HG03196 (cell line): Measurements from ENCODE around the gene OR3A1.
"Not testable (repeated sequence)": the region's sequence is repeated elsewhere in the genome, so short reads cannot be mapped to it uniquely, and the experiment has no call there.

ENCODE experiments used
- ATAC-seq: cut with Tn5 transposase; IDR thresholded peaks from one replicate; pipeline ENCODE4 v1.9.1; 2021; ENCODE audit not compliant: unreplicated experiment

OR3A1 gene

GRCh38 chr17:3298260-3298659 lies at the start of gene OR3A1:
OR3A1 (minus strand) TSS chr17:3298360; CDS start chr17:3292582, 5,778 bp downstream.
- ATAC-seq: no peak

- not testable (repeated sequence) for ATAC-seq
Measured at GRCh38 chr17:3342782-3343181, 44.6 kb upstream of the OR3A1 start.

GRCh38 chr17:3335876-3336275 lies 37.7 kb upstream of the OR3A1 start:
- no peak for ATAC-seq

GRCh38 chr17:3318336-3318735 lies 20.2 kb upstream of the OR3A1 start:
- ATAC-seq: no peak

GRCh38 chr17:3316836-3317235 lies 18.7 kb upstream of the OR3A1 start:
- ATAC-seq: no peak

GRCh38 chr17:3308603-3309002 lies 10.4 kb upstream of the OR3A1 start:
- ATAC-seq: no peak

DNA sequence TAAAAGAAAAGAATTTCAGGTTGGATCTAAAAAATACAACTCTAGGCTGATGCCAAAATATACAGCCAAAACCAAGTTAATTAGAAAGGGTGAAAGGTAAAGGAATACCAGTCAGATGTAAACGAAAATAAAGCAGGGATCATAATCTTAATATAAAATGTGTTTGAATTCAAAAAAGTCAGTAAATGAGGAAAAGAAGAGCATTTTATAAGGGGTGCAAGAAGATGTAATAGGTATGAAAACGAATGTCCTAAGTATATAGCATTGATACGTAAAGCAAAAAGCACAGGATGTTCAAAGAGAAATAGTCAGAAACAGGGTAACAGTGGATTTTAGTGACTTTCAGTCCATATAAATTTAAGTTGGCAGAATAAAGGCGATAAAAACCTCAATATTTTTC lies 2.5 kb downstream of the OR3A1 start:
- no peak for ATAC-seq

- ATAC-seq: not testable (repeated sequence)
Measured at GRCh38 chr17:3293548-3293947, 4.6 kb downstream of the OR3A1 start.

DNA sequence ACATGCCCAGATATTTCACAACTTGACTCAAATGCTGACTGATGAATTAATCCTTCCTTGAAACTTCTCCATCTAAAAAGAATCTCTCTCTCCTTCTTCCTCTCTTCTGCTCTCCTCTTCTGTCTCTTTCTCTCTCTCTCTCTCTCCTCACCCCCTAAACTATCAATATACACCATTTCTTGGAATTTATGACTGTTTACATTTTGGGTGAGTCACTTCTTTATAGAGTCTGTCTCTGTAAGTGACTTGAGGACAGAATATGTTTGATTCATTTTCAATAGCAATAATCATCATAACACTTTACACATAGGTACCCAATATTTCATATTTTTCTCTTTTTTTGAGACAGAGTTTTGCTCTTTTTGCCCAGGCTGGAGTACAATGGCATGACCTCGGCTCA lies 15.3 kb downstream of the OR3A1 start:
- no peak for ATAC-seq

DNA sequence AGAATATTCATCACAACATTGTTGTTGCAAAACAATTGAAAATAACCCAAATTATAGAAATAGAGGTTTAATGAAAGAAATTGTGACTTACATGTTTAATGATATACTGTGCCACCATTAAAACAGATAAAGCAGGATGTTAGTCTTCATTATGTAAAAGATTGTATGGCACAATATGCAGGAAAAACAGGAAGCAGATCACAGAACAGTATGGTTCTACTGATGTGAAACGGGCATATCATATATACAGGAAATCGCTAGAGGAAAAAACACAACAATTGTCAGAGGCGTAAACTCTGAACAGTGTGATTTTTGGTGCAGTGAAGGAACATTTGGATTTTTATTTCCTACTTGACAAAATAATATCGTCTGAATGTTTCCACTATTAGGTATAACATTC lies 22.0 kb downstream of the OR3A1 start:
- ATAC-seq: no peak

DNA sequence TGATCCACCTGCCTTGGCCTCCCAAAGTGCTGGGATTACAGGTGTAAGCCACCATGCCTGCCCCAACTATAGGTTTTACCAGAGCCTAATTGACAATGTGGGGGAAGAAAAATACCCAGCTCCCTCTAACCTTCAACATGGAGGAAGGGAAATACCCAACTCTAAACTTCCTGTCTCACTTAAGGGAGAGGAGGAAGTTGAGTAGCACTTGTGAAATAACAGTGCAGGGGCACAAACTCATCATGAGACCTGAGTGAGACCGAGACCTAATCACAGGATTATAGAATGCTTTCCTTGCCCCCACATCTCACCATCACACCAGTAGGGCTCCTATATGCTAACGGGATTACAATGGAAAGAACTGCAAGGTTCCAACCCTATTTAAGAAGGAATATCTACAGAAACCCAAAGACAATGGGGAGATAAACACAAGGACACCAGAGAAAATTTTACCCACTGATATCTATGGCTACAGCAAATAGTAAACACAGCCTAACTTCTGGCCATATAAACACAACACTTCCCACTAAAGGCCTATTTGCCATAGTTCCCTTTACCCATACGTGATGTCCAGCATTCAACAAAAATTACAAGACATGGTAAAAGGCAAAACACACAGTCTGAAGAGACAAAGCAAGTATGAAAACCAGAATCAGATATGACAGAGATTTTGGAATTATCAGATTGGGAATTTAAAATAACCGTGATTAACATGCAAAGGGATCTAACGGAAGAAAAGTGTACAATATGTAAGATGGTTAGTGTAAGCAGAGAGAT lies 26.9 kb downstream of the OR3A1 start:
- ATAC-seq: no peak

- ATAC-seq: no peak
Measured at GRCh38 chr17:3260600-3260999, 37.6 kb downstream of the OR3A1 start.

DNA sequence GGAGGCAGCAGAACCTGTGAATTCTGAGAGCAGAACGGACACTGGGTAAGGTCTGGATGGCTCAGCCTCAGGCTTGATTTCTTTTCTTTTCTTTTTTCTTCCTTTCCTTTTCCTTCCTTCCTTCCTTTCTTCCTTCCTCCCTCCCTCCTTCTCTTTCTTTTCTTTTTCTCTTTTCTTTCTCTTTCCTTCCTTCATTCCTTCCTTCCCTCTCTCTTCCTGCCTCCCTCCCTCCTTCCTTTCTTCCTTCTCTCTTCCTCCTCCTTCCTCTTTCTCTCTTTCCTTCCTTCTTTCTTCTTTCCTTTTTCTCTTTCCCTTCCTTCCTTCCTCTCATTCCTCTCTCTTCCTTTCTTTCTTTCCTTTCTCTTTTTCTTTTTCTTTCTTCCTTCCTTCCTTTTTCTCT lies 38.0 kb downstream of the OR3A1 start:
- no peak for ATAC-seq

GRCh38 chr17:3256575-3256974 lies 41.6 kb downstream of the OR3A1 start:
- ATAC-seq: no peak

GRCh38 chr17:3249013-3249412 lies 49.1 kb downstream of the OR3A1 start:
- ATAC-seq: not testable (repeated sequence)

- ATAC-seq: not testable (repeated sequence)
Measured at GRCh38 chr17:3244841-3245240, 53.3 kb downstream of the OR3A1 start.

DNA sequence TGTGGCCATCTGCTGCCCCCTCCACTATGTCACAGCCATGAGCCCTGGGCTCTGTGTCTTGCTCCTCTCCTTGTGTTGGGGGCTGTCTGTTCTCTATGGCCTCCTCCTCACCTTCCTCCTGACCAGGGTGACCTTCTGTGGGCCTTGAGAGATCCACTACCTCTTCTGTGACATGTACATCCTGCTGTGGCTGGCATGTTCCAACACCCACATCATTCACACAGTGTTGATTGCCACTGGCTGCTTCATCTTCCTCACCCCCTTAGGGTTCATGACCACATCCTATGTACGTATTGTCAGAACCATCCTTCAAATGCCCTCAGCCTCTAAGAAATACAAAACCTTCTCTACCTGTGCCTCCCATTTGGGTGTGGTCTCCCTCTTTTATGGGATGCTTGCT lies 57.1 kb downstream of the OR3A1 start:
- ATAC-seq: not testable (repeated sequence)
